ENCODE measurements around the gene CALHM3. TPM values are rescaled to one million over a fixed set of nuclear protein-coding genes. Genes with fewer than 3 reads are reported as not detected.

CALHM3 gene
- total RNA-seq, 1 experiment from 2014 or later: 2.3 TPM

- peak; percentile 39 for DNase-seq
- H3K27ac ChIP-seq (ENCODE audit: low read length): no peak overlapping the region
- H3K27me3 ChIP-seq (ENCODE audit: low read length): no peaks in the 10 kb centered on the region
- peaks cover 5% of the 10 kb centered on the region; the same call in 1 of the 2 replicates for H3K36me3 ChIP-seq (ENCODE audit: low read depth, low read length)
- no peak overlapping the region for H3K4me3 ChIP-seq (ENCODE audit: low read length)
- POLR2A ChIA-PET (ENCODE audit: unreplicated experiment): no interaction called here
- CTCF ChIA-PET: no interaction called here
- no peak for ATAC-seq
- H3K79me2 ChIP-seq (ENCODE audit: low read length): no peaks in the 10 kb centered on the region
- H3K4me1 ChIP-seq (ENCODE audit: insufficient read depth, low read length): peaks cover 23% of the 10 kb centered on the region
- H4K20me1 ChIP-seq (ENCODE audit: low read length): no peaks in the 10 kb centered on the region
- H3K9ac ChIP-seq (ENCODE audit: low read length): no peak overlapping the region
- BruUV-seq (replicated peaks): no TSS peak
- H3K4me2 ChIP-seq (ENCODE audit: low read length): no peak overlapping the region
- H3K9me3 ChIP-seq (ENCODE audit: low read length): no peaks in the 10 kb centered on the region
- intact Hi-C loops (cut with micrococcal nuclease): no loop called here
- no peak overlapping the region for H2AFZ ChIP-seq (ENCODE audit: low read length)
- H3K9me2 ChIP-seq (replicated peaks; ENCODE audit: low read length): no peaks in the 10 kb centered on the region
- H3F3A ChIP-seq (ENCODE audit: low read length, unreplicated experiment): no peaks in the 10 kb centered on the region
- TF ChIP-seq, protein P1, sequence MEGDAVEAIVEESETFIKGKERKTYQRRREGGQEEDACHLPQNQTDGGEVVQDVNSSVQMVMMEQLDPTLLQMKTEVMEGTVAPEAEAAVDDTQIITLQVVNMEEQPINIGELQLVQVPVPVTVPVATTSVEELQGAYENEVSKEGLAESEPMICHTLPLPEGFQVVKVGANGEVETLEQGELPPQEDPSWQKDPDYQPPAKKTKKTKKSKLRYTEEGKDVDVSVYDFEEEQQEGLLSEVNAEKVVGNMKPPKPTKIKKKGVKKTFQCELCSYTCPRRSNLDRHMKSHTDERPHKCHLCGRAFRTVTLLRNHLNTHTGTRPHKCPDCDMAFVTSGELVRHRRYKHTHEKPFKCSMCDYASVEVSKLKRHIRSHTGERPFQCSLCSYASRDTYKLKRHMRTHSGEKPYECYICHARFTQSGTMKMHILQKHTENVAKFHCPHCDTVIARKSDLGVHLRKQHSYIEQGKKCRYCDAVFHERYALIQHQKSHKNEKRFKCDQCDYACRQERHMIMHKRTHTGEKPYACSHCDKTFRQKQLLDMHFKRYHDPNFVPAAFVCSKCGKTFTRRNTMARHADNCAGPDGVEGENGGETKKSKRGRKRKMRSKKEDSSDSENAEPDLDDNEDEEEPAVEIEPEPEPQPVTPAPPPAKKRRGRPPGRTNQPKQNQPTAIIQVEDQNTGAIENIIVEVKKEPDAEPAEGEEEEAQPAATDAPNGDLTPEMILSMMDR (conservative IDR thresholded peaks at IDR 0.05; ENCODE audit: low read depth, low read length): no peak
- TF ChIP-seq EZH2phosphoT487 (IDR thresholded peaks at IDR 0.05; ENCODE audit: borderline replicate concordance, low read length) (no peak), EZH2 (IDR thresholded peaks at IDR 0.05; ENCODE audit: low read length, unreplicated experiment) (no peak)
Observed at GRCh38 chr10:103448746-103449145, 30.3 kb downstream of the CALHM3 start.

DNA sequence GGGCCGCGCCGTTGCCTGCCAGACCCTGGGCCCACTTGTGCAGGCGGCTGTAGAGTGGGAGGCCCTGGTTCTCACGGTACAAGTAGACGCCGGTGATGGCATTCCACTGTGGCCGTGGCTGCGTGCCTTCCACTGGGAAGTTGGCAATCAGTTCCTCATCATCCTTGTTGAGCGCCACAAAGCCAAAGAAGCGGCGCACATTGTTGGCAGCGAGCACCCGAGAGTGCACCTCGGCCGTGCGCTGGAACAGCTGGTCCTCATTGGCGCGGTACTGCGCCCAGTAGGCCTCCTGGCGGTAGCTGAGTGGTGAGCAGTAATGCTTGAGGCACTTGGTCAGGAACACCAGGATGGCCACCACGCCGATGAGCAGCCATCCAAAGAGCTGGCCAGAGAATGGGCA, 31.9 kb downstream of the CALHM3 start:
- Histone ChIP-seq H3K9me2 (replicated peaks; ENCODE audit: low read length) (no peaks in the 10 kb centered on the region), H3K9ac (ENCODE audit: low read length) (no peak overlapping the region), H3F3A (ENCODE audit: low read length, unreplicated experiment) (no peaks in the 10 kb centered on the region), H3K4me1 (ENCODE audit: insufficient read depth, low read length) (peaks cover 23% of the 10 kb centered on the region), H3K27ac (ENCODE audit: low read length) (no peak overlapping the region), H4K20me1 (ENCODE audit: low read length) (no peaks in the 10 kb centered on the region), H2AFZ (ENCODE audit: low read length) (no peak overlapping the region), H3K27me3 (ENCODE audit: low read length) (no peaks in the 10 kb centered on the region), H3K4me2 (ENCODE audit: low read length) (no peak overlapping the region), H3K36me3 (ENCODE audit: low read depth, low read length) (peaks cover 5% of the 10 kb centered on the region; the same call in 1 of the 2 replicates), H3K4me3 (ENCODE audit: low read length) (no peak overlapping the region), H3K9me3 (ENCODE audit: low read length) (no peaks in the 10 kb centered on the region), H3K79me2 (ENCODE audit: low read length) (no peaks in the 10 kb centered on the region)
- BruUV-seq (replicated peaks): no TSS peak
- ATAC-seq (no peak), DNase-seq (no peak)
- POLR2A ChIA-PET (ENCODE audit: unreplicated experiment): no interaction called here
- TF ChIP-seq EZH2phosphoT487 (IDR thresholded peaks at IDR 0.05; ENCODE audit: borderline replicate concordance, low read length) (no peak), EZH2 (IDR thresholded peaks at IDR 0.05; ENCODE audit: low read length, unreplicated experiment) (no peak)
- TF ChIP-seq, protein P1 (conservative IDR thresholded peaks at IDR 0.05; ENCODE audit: low read depth, low read length): no peak
- intact Hi-C loops (cut with micrococcal nuclease): no loop called here
- CTCF ChIA-PET: no interaction called here

DNA sequence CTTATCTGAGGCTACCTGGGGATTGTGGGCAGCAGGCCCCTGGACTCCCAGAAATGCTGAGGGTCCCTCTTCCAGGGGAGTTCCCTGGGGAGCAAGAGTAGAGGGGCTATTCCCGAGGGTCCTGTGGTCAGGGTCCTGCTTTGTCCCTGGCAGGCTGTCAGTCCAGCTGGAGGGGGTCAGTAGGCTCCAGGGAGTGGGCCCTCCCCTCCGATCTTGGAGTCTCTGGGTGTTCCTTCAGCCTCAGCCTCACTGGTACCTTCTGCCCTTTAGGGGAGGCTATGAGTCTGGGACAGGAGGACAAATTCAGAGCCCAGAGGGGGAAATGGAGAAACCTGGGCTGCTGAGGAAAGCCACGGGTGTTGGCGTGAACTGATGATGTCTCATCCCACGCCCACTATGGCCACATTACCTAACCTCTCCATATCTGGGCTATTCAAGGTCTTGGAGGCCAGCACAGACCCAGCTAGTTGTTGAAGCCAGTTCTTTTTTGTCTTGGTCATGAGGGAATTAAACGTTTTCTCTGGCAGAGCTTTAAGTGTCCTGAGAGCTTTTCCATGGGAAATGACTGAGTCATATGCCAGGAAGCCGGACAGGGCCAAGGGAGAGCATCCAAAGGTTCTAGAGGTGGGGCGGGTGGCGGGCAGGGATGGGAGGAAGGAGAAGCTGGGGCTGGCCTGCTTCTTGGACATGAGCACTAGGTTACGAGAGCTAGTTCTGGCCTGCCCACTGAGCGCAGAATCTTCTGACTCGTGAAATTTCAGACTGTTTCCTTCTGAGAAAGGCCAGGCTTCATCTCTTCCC, 33.1 kb downstream of the CALHM3 start:
- Histone ChIP-seq H3K9me2 (replicated peaks; ENCODE audit: low read length) (no peaks in the 10 kb centered on the region), H2AFZ (ENCODE audit: low read length) (no peak overlapping the region), H3K27me3 (ENCODE audit: low read length) (no peaks in the 10 kb centered on the region), H3K36me3 (ENCODE audit: low read depth, low read length) (peaks cover 5% of the 10 kb centered on the region; the same call in 1 of the 2 replicates), H3K9me3 (ENCODE audit: low read length) (no peaks in the 10 kb centered on the region), H4K20me1 (ENCODE audit: low read length) (no peaks in the 10 kb centered on the region), H3K27ac (ENCODE audit: low read length) (no peak overlapping the region), H3K4me3 (ENCODE audit: low read length) (no peak overlapping the region), H3F3A (ENCODE audit: low read length, unreplicated experiment) (no peaks in the 10 kb centered on the region), H3K4me2 (ENCODE audit: low read length) (no peak overlapping the region), H3K4me1 (ENCODE audit: insufficient read depth, low read length) (peaks cover 13% of the 10 kb centered on the region), H3K9ac (ENCODE audit: low read length) (no peak overlapping the region), H3K79me2 (ENCODE audit: low read length) (no peaks in the 10 kb centered on the region)
- no peak for DNase-seq
- ChIA-PET CTCF (interaction anchor here (0.7 kb wide), 1 partner anchor 16 kb away, joined by 3 read pairs; no protein-coding TSS in a partner anchor), POLR2A (ENCODE audit: unreplicated experiment) (interaction anchor here (0.6 kb wide), 1 partner anchor 62 kb away, joined by 3 read pairs; no protein-coding TSS in a partner anchor)
- intact Hi-C loops (cut with micrococcal nuclease): no loop called here
- no peak for ATAC-seq
- BruUV-seq (replicated peaks): TSS peak; percentile 20
- TF ChIP-seq, protein P1 (conservative IDR thresholded peaks at IDR 0.05; ENCODE audit: low read depth, low read length): no peak
- no peak for TF ChIP-seq EZH2 (IDR thresholded peaks at IDR 0.05; ENCODE audit: low read length, unreplicated experiment)
- TF ChIP-seq EZH2phosphoT487 (IDR thresholded peaks at IDR 0.05; ENCODE audit: borderline replicate concordance, low read length): no peak

Data from PC-3 (cell line).